ENCODE results near the gene VILL.
"Not testable (repeated sequence)": the region's sequence is repeated elsewhere in the genome, so short reads cannot be mapped to it uniquely, and the experiment has no call there.

Gene VILL

GRCh38 chr3:38047896-38048295 is 57.3 kb downstream of the VILL start:
- H3K36me3 ChIP-seq = no peaks in the 10 kb centered on the region

GRCh38 chr3:38049358-38050126 is 59.0 kb downstream of the VILL start:
- TF ChIP-seq CTCF (IDR thresholded peaks at IDR 0.05; ENCODE audit: low read depth, low read length) = no peak
- no peaks in the 10 kb centered on the region for H3K27me3 ChIP-seq
- H3K4me1 ChIP-seq = no peaks in the 10 kb centered on the region
- no peaks in the 10 kb centered on the region for H3K9me3 ChIP-seq
- no peaks in the 10 kb centered on the region for H3K36me3 ChIP-seq
- DNase-seq = no peak
- no peak overlapping the region for H3K4me3 ChIP-seq (ENCODE audit: low read depth, low read length)

More at GRCh38 chr3:38047896-38048295, 57.3 kb downstream of the VILL start:
- Histone ChIP-seq H3K4me3 (ENCODE audit: low read depth, low read length) (no peak overlapping the region), H3K4me1 (no peaks in the 10 kb centered on the region), H3K9me3 (no peaks in the 10 kb centered on the region), H3K27me3 (no peaks in the 10 kb centered on the region)
- DNase-seq = no peak
- TF ChIP-seq CTCF (IDR thresholded peaks at IDR 0.05; ENCODE audit: low read depth, low read length) = no peak

- Histone ChIP-seq H3K4me1 (no peaks in the 10 kb centered on the region), H3K27me3 (no peaks in the 10 kb centered on the region), H3K9me3 (no peaks in the 10 kb centered on the region), H3K4me3 (ENCODE audit: low read depth, low read length) (no peak overlapping the region), H3K36me3 (no peaks in the 10 kb centered on the region)
- no peak for DNase-seq
- no peak for TF ChIP-seq CTCF (IDR thresholded peaks at IDR 0.05; ENCODE audit: low read depth, low read length)
Measured at GRCh38 chr3:38051131-38051530, 60.5 kb downstream of the VILL start.

GRCh38 chr3:38053286-38053685 is 62.7 kb downstream of the VILL start:
- H3K9me3 ChIP-seq; H3K36me3 ChIP-seq; H3K4me3 ChIP-seq (ENCODE audit: low read depth, low read length); DNase-seq; H3K27me3 ChIP-seq; H3K4me1 ChIP-seq: not testable (repeated sequence)

- not testable (repeated sequence) for DNase-seq; H3K27me3 ChIP-seq; H3K4me3 ChIP-seq (ENCODE audit: low read depth, low read length); H3K9me3 ChIP-seq; H3K36me3 ChIP-seq; H3K4me1 ChIP-seq
Measured at GRCh38 chr3:38053813-38054498, 63.4 kb downstream of the VILL start.

- Histone ChIP-seq H3K36me3 (no peaks in the 10 kb centered on the region), H3K9me3 (no peaks in the 10 kb centered on the region), H3K4me3 (ENCODE audit: low read depth, low read length) (no peak overlapping the region), H3K27me3 (no peaks in the 10 kb centered on the region), H3K4me1 (no peaks in the 10 kb centered on the region)
- no peak for DNase-seq
- TF ChIP-seq CTCF (IDR thresholded peaks at IDR 0.05; ENCODE audit: low read depth, low read length) = no peak
Measured at GRCh38 chr3:38054499-38055001, 64.0 kb downstream of the VILL start.
